Measurements from ENCODE around the gene AP3S1. TPM values are rescaled to one million over a fixed set of nuclear protein-coding genes. Genes with fewer than 3 reads are reported as not detected.
"Not testable (repeated sequence)": the region's sequence is repeated elsewhere in the genome, so short reads cannot be mapped to it uniquely, and the experiment has no call there.

AP3S1 gene
- polyA plus RNA-seq, 4 donors = 62.7 to 149 (median 126) TPM

GRCh38 chr5:115815006-115815692 lies 26.6 kb upstream of the AP3S1 start:
- Histone ChIP-seq H3K9me3 (ENCODE audit: control insufficient read depth in 2 of 2, insufficient read depth in 1 of 2, low read depth in 1 of 2, low read length in 1 of 2) (no peaks in the 10 kb centered on the region), H3K36me3 (ENCODE audit: control insufficient read depth in 3 of 3, insufficient read depth in 2 of 3, low read depth in 1 of 3, low read length in 3 of 3) (no peaks in the 10 kb centered on the region), H3K4me1 (ENCODE audit: control insufficient read depth in 3 of 3, insufficient read depth in 2 of 3, low read depth in 1 of 3, low read length in 2 of 3) (peaks cover 0 to 9% (median 4%) of the 10 kb centered on the region in 3 donors), H3K4me3 (ENCODE audit: low read depth in 1 of 3, low read length in 3 of 3) (peak overlapping the region in 1 of 3 donors; percentile 59), H3K27me3 (ENCODE audit: control insufficient read depth in 3 of 3, insufficient read depth in 3 of 3, low read length in 3 of 3) (peaks cover 0 to 43% (median 26%) of the 10 kb centered on the region in 3 donors), H3K27ac (ENCODE audit: low read depth in 1 of 3, low read length in 2 of 3) (no peak overlapping the region)
- 29 to 35% (median 35%) methylated on average over 21 of the region's 21 CpGs for WGBS, 3 donors
- no peak for FAIRE-seq
- no peak for DNase-seq

- FAIRE-seq = no peak
Observed at GRCh38 chr5:115815693-115816225, 26.0 kb upstream of the AP3S1 start.

GRCh38 chr5:115816226-115817081 lies 25.3 kb upstream of the AP3S1 start, which contains the start of gene CDO1:
Gene CDO1 (minus strand): TSS chr5:115816659. CDS start chr5:115816397, 262 bp downstream.
- WGBS, 3 donors = 2 to 8% (median 7%) methylated on average over 63 to 69 of the region's 69 CpGs
- Histone ChIP-seq H3K27ac (ENCODE audit: low read depth in 1 of 3, low read length in 2 of 3) (peak within 1 kb of the TSS in 2 of 3 donors; percentile 52 to 57), H3K27me3 (ENCODE audit: control insufficient read depth in 3 of 3, insufficient read depth in 3 of 3, low read length in 3 of 3) (peaks cover 0 to 43% (median 26%) of the 10 kb centered on the region in 3 donors), H3K4me3 (ENCODE audit: low read depth in 1 of 3, low read length in 3 of 3) (peak within 1 kb of the TSS in 2 of 3 donors; percentile 2 to 59), H3K9me3 (ENCODE audit: control insufficient read depth in 2 of 2, insufficient read depth in 1 of 2, low read depth in 1 of 2, low read length in 1 of 2) (no peaks in the 10 kb centered on the region), H3K36me3 (ENCODE audit: control insufficient read depth in 3 of 3, insufficient read depth in 2 of 3, low read depth in 1 of 3, low read length in 3 of 3) (no peaks in the 10 kb centered on the region), H3K4me1 (ENCODE audit: control insufficient read depth in 3 of 3, insufficient read depth in 2 of 3, low read depth in 1 of 3, low read length in 2 of 3) (peaks cover 0 to 9% (median 4%) of the 10 kb centered on the region in 3 donors)
- peak in 1 of 2 donors; percentile 54 for DNase-seq
- no peak for FAIRE-seq

More at GRCh38 chr5:115815693-115816225, 26.0 kb upstream of the AP3S1 start:
- Histone ChIP-seq H3K4me1 (ENCODE audit: control insufficient read depth in 3 of 3, insufficient read depth in 2 of 3, low read depth in 1 of 3, low read length in 2 of 3) (peaks cover 0 to 9% (median 4%) of the 10 kb centered on the region in 3 donors), H3K36me3 (ENCODE audit: control insufficient read depth in 3 of 3, insufficient read depth in 2 of 3, low read depth in 1 of 3, low read length in 3 of 3) (no peaks in the 10 kb centered on the region), H3K27ac (ENCODE audit: low read depth in 1 of 3, low read length in 2 of 3) (peak overlapping the region in 1 of 3 donors; percentile 57), H3K4me3 (ENCODE audit: low read depth in 1 of 3, low read length in 3 of 3) (peak overlapping the region in 1 of 3 donors; percentile 59), H3K9me3 (ENCODE audit: control insufficient read depth in 2 of 2, insufficient read depth in 1 of 2, low read depth in 1 of 2, low read length in 1 of 2) (no peaks in the 10 kb centered on the region), H3K27me3 (ENCODE audit: control insufficient read depth in 3 of 3, insufficient read depth in 3 of 3, low read length in 3 of 3) (peaks cover 0 to 43% (median 26%) of the 10 kb centered on the region in 3 donors)
- DNase-seq = no peak
- 2 to 7% (median 5%) methylated on average over 34 to 48 of the region's 48 CpGs for WGBS, 3 donors

- 78 to 89% (median 78%) methylated on average over 7 of the region's 7 CpGs for WGBS, 3 donors
- Histone ChIP-seq H3K9me3 (ENCODE audit: control insufficient read depth in 2 of 2, insufficient read depth in 1 of 2, low read depth in 1 of 2, low read length in 1 of 2) (no peaks in the 10 kb centered on the region), H3K27me3 (ENCODE audit: control insufficient read depth in 3 of 3, insufficient read depth in 3 of 3, low read length in 3 of 3) (peaks cover 0 to 47% (median 26%) of the 10 kb centered on the region in 3 donors), H3K4me1 (ENCODE audit: control insufficient read depth in 3 of 3, insufficient read depth in 2 of 3, low read depth in 1 of 3, low read length in 2 of 3) (peaks cover 0 to 9% (median 4%) of the 10 kb centered on the region in 3 donors), H3K27ac (ENCODE audit: low read depth in 1 of 3, low read length in 2 of 3) (no peak overlapping the region), H3K4me3 (ENCODE audit: low read depth in 1 of 3, low read length in 3 of 3) (no peak overlapping the region), H3K36me3 (ENCODE audit: control insufficient read depth in 3 of 3, insufficient read depth in 2 of 3, low read depth in 1 of 3, low read length in 3 of 3) (no peaks in the 10 kb centered on the region)
- no peak for DNase-seq
- no peak for FAIRE-seq
Observed at GRCh38 chr5:115817386-115817785, 24.3 kb upstream of the AP3S1 start.

- Histone ChIP-seq H3K9me3 (ENCODE audit: control insufficient read depth in 2 of 2, insufficient read depth in 1 of 2, low read depth in 1 of 2, low read length in 1 of 2) (no peaks in the 10 kb centered on the region), H3K4me3 (ENCODE audit: low read depth in 1 of 3, low read length in 3 of 3) (no peak overlapping the region), H3K4me1 (ENCODE audit: control insufficient read depth in 3 of 3, insufficient read depth in 2 of 3, low read depth in 1 of 3, low read length in 2 of 3) (peaks cover 0 to 9% (median 4%) of the 10 kb centered on the region in 3 donors), H3K27me3 (ENCODE audit: control insufficient read depth in 3 of 3, insufficient read depth in 3 of 3, low read length in 3 of 3) (peaks cover 0 to 45% (median 25%) of the 10 kb centered on the region in 3 donors), H3K27ac (ENCODE audit: low read depth in 1 of 3, low read length in 2 of 3) (no peak overlapping the region), H3K36me3 (ENCODE audit: control insufficient read depth in 3 of 3, insufficient read depth in 2 of 3, low read depth in 1 of 3, low read length in 3 of 3) (no peaks in the 10 kb centered on the region)
- WGBS, 3 donors = 90 to 93% (median 90%) methylated on average over 18 of the region's 18 CpGs
- DNase-seq (no peak), FAIRE-seq (no peak)
Observed at GRCh38 chr5:115818821-115819220, 22.9 kb upstream of the AP3S1 start.

- FAIRE-seq = no peak
- 87 to 97% (median 88%) methylated on average over 1 of the region's 1 CpG for WGBS, 3 donors
Observed at GRCh38 chr5:115820846-115821245, 20.9 kb upstream of the AP3S1 start.

GRCh38 chr5:115824983-115825382 lies 16.8 kb upstream of the AP3S1 start:
- not testable (repeated sequence) for H3K4me1 ChIP-seq (ENCODE audit: control insufficient read depth in 3 of 3, insufficient read depth in 2 of 3, low read depth in 1 of 3, low read length in 2 of 3); H3K9me3 ChIP-seq (ENCODE audit: control insufficient read depth in 2 of 2, insufficient read depth in 1 of 2, low read depth in 1 of 2, low read length in 1 of 2); FAIRE-seq; H3K36me3 ChIP-seq (ENCODE audit: control insufficient read depth in 3 of 3, insufficient read depth in 2 of 3, low read depth in 1 of 3, low read length in 3 of 3); H3K27me3 ChIP-seq (ENCODE audit: control insufficient read depth in 3 of 3, insufficient read depth in 3 of 3, low read length in 3 of 3); DNase-seq; H3K4me3 ChIP-seq (ENCODE audit: low read depth in 1 of 3, low read length in 3 of 3); H3K27ac ChIP-seq (ENCODE audit: low read depth in 1 of 3, low read length in 2 of 3)
- WGBS, 3 donors = 92 to 100% (median 94%) methylated on average over 1 of the region's 1 CpG

More at GRCh38 chr5:115820846-115821245, 20.9 kb upstream of the AP3S1 start:
- peaks cover 0 to 5% of the 10 kb centered on the region in 2 donors for H3K9me3 ChIP-seq (ENCODE audit: control insufficient read depth in 2 of 2, insufficient read depth in 1 of 2, low read depth in 1 of 2, low read length in 1 of 2)
- peaks cover 0 to 9% (median 4%) of the 10 kb centered on the region in 3 donors for H3K4me1 ChIP-seq (ENCODE audit: control insufficient read depth in 3 of 3, insufficient read depth in 2 of 3, low read depth in 1 of 3, low read length in 2 of 3)
- no peak overlapping the region for H3K4me3 ChIP-seq (ENCODE audit: low read depth in 1 of 3, low read length in 3 of 3)
- no peak for DNase-seq
- no peaks in the 10 kb centered on the region for H3K36me3 ChIP-seq (ENCODE audit: control insufficient read depth in 3 of 3, insufficient read depth in 2 of 3, low read depth in 1 of 3, low read length in 3 of 3)
- H3K27me3 ChIP-seq (ENCODE audit: control insufficient read depth in 3 of 3, insufficient read depth in 3 of 3, low read length in 3 of 3) = peaks cover 0 to 25% (median 12%) of the 10 kb centered on the region in 3 donors
- H3K27ac ChIP-seq (ENCODE audit: low read depth in 1 of 3, low read length in 2 of 3) = no peak overlapping the region

- Histone ChIP-seq H3K27me3 (ENCODE audit: control insufficient read depth in 3 of 3, insufficient read depth in 3 of 3, low read length in 3 of 3) (peaks cover 0 to 4% (median 0%) of the 10 kb centered on the region in 3 donors), H3K27ac (ENCODE audit: low read depth in 1 of 3, low read length in 2 of 3) (no peak overlapping the region), H3K4me3 (ENCODE audit: low read depth in 1 of 3, low read length in 3 of 3) (no peak overlapping the region), H3K9me3 (ENCODE audit: control insufficient read depth in 2 of 2, insufficient read depth in 1 of 2, low read depth in 1 of 2, low read length in 1 of 2) (peaks cover 0 to 8% of the 10 kb centered on the region in 2 donors), H3K4me1 (ENCODE audit: control insufficient read depth in 3 of 3, insufficient read depth in 2 of 3, low read depth in 1 of 3, low read length in 2 of 3) (no peaks in the 10 kb centered on the region), H3K36me3 (ENCODE audit: control insufficient read depth in 3 of 3, insufficient read depth in 2 of 3, low read depth in 1 of 3, low read length in 3 of 3) (peaks cover 1 to 7% (median 4%) of the 10 kb centered on the region in 3 donors)
- 97 to 99% (median 98%) methylated on average over 4 of the region's 4 CpGs for WGBS, 3 donors
- no peak for DNase-seq
- no peak for FAIRE-seq
Observed at GRCh38 chr5:115825948-115826347, 15.8 kb upstream of the AP3S1 start.
